Measurements from ENCODE around the gene COL23A1.

COL23A1 gene

GRCh38 chr5:178339272-178339671 is 250.9 kb downstream of the COL23A1 start:
- no peak for DNase-seq (ENCODE audit: low read depth)

GRCh38 chr5:178338750-178339144 is 251.4 kb downstream of the COL23A1 start:
- no peak for DNase-seq (ENCODE audit: low read depth)

- no peak for DNase-seq (ENCODE audit: low read depth)
These were observed 252.0 kb downstream of the COL23A1 start for GRCh38 chr5:178338126-178338749.

GRCh38 chr5:178337334-178337741 is 252.9 kb downstream of the COL23A1 start:
- DNase-seq (ENCODE audit: low read depth): no peak

- DNase-seq (ENCODE audit: low read depth): no peak
These were observed 253.3 kb downstream of the COL23A1 start for GRCh38 chr5:178336889-178337288.

- no peak for DNase-seq (ENCODE audit: low read depth)
These were observed 254.7 kb downstream of the COL23A1 start for GRCh38 chr5:178335302-178336030.

GRCh38 chr5:178334861-178335260 is 255.3 kb downstream of the COL23A1 start:
- no peak for DNase-seq (ENCODE audit: low read depth)

GRCh38 chr5:178333821-178334481 is 256.2 kb downstream of the COL23A1 start:
- DNase-seq (ENCODE audit: low read depth): no peak

- DNase-seq (ENCODE audit: low read depth): no peak
These were observed 258.0 kb downstream of the COL23A1 start for GRCh38 chr5:178332210-178332641.

- no peak for DNase-seq (ENCODE audit: low read depth)
These were observed 258.6 kb downstream of the COL23A1 start for GRCh38 chr5:178331491-178331996.

GRCh38 chr5:178330791-178331404 is 259.3 kb downstream of the COL23A1 start:
- DNase-seq (ENCODE audit: low read depth): no peak

GRCh38 chr5:178328826-178329730 is 261.1 kb downstream of the COL23A1 start:
- DNase-seq (ENCODE audit: low read depth): no peak

- DNase-seq (ENCODE audit: low read depth): no peak
These were observed 262.1 kb downstream of the COL23A1 start for GRCh38 chr5:178327931-178328711.

- DNase-seq (ENCODE audit: low read depth): no peak
These were observed 262.7 kb downstream of the COL23A1 start for GRCh38 chr5:178327446-178327845.

GRCh38 chr5:178326374-178326715 is 263.8 kb downstream of the COL23A1 start:
- DNase-seq (ENCODE audit: low read depth): no peak

- DNase-seq (ENCODE audit: low read depth): no peak
These were observed 264.4 kb downstream of the COL23A1 start for GRCh38 chr5:178325679-178326373.

- DNase-seq (ENCODE audit: low read depth): no peak
These were observed 264.9 kb downstream of the COL23A1 start for GRCh38 chr5:178325311-178325678.

GRCh38 chr5:178324481-178325310 is 265.5 kb downstream of the COL23A1 start:
- DNase-seq (ENCODE audit: low read depth): no peak

GRCh38 chr5:178323961-178324360 is 266.2 kb downstream of the COL23A1 start:
- DNase-seq (ENCODE audit: low read depth): no peak

All from T follicular helper cell (primary cell).